PC-9 (cell line): ENCODE data around the gene DDR1.

Source experiments
- EZH2 ChIP-seq: fragments of 200-600 bp; sonication (generic); IDR thresholded peaks from 2 replicates; pipeline ENCODE4 v1.8.0; 2017; ENCODE audit warnings: antibody characterized with exemption, low read depth
- TF ChIP-seq, protein P1 (sequence below): fragments of 200-600 bp; sonication (generic); conservative IDR thresholded peaks from 2 replicates; pipeline ENCODE4 v1.6.1; 2017; ENCODE audit warnings: mixed run types, antibody characterized with exemption, mild to moderate bottlenecking, moderate library complexity

- TF ChIP-seq, protein P1, sequence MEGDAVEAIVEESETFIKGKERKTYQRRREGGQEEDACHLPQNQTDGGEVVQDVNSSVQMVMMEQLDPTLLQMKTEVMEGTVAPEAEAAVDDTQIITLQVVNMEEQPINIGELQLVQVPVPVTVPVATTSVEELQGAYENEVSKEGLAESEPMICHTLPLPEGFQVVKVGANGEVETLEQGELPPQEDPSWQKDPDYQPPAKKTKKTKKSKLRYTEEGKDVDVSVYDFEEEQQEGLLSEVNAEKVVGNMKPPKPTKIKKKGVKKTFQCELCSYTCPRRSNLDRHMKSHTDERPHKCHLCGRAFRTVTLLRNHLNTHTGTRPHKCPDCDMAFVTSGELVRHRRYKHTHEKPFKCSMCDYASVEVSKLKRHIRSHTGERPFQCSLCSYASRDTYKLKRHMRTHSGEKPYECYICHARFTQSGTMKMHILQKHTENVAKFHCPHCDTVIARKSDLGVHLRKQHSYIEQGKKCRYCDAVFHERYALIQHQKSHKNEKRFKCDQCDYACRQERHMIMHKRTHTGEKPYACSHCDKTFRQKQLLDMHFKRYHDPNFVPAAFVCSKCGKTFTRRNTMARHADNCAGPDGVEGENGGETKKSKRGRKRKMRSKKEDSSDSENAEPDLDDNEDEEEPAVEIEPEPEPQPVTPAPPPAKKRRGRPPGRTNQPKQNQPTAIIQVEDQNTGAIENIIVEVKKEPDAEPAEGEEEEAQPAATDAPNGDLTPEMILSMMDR = peak; percentile 80
- no peak for TF ChIP-seq EZH2
Measured at GRCh38 chr6:30942338-30943060, 58.2 kb downstream of the DDR1 start.
